GM10266 (cell line): Measurements from ENCODE around the gene MTREX.
A peak's percentile ranks its signal among the peaks of the same experiment; 100 is the strongest.

Experiments
- DNase-seq: peaks from one replicate; pipeline ENCODE4 v3.0.0; 2012; ENCODE audit errors: extremely low spot score
- CTCF ChIP-seq: IDR thresholded peaks from 2 replicates; pipeline ENCODE4 v1.5.1; 2012; ENCODE audit warnings: mild to moderate bottlenecking, low read depth; ENCODE audit not compliant: control insufficient read depth, insufficient read depth; ENCODE audit errors: missing control alignments

The MTREX gene

GRCh38 chr5:55343107-55343506 lies 35.3 kb downstream of the MTREX start:
- TF ChIP-seq CTCF: no peak
- DNase-seq: no peak

- no peak for DNase-seq
- no peak for TF ChIP-seq CTCF
Measured at GRCh38 chr5:55343609-55344008, 35.8 kb downstream of the MTREX start.

GRCh38 chr5:55344392-55344992 lies 36.7 kb downstream of the MTREX start:
- TF ChIP-seq CTCF: peak; percentile 76
- no peak for DNase-seq

- TF ChIP-seq CTCF: no peak
- no peak for DNase-seq
Measured at GRCh38 chr5:55345327-55345726, 37.5 kb downstream of the MTREX start.

- DNase-seq: no peak
Measured at GRCh38 chr5:55347786-55348185, 40.0 kb downstream of the MTREX start.

GRCh38 chr5:55350754-55351153 lies 43.0 kb downstream of the MTREX start:
- no peak for DNase-seq
- TF ChIP-seq CTCF: no peak

More at GRCh38 chr5:55347786-55348185, 40.0 kb downstream of the MTREX start:
- no peak for TF ChIP-seq CTCF

- no peak for DNase-seq
- no peak for TF ChIP-seq CTCF
Measured at GRCh38 chr5:55356896-55357295, 49.1 kb downstream of the MTREX start.
